Pulmonary artery endothelial cell (primary cell): ENCODE results near the gene CXCL16. TPM values are rescaled to one million over a fixed set of nuclear protein-coding genes. Genes with fewer than 3 reads are reported as not detected.
"Not testable (repeated sequence)": the region's sequence is repeated elsewhere in the genome, so short reads cannot be mapped to it uniquely, and the experiment has no call there.

ENCODE experiments used
- DNase-seq: peaks from one replicate; pipeline ENCODE4 v3.0.0-alpha.2; 2011; ENCODE audit warnings: low read depth, low spot score
- total RNA-seq: library from RNA; depleted of rRNA; stranded (reverse); fragments of >200 nt; gene quantifications from 2 replicates; pipeline ENCODE4 v1.2.3, GENCODE V29; 2014

The CXCL16 gene
- total RNA-seq, 1 donor from 2014 or later: 2.4 TPM

DNA sequence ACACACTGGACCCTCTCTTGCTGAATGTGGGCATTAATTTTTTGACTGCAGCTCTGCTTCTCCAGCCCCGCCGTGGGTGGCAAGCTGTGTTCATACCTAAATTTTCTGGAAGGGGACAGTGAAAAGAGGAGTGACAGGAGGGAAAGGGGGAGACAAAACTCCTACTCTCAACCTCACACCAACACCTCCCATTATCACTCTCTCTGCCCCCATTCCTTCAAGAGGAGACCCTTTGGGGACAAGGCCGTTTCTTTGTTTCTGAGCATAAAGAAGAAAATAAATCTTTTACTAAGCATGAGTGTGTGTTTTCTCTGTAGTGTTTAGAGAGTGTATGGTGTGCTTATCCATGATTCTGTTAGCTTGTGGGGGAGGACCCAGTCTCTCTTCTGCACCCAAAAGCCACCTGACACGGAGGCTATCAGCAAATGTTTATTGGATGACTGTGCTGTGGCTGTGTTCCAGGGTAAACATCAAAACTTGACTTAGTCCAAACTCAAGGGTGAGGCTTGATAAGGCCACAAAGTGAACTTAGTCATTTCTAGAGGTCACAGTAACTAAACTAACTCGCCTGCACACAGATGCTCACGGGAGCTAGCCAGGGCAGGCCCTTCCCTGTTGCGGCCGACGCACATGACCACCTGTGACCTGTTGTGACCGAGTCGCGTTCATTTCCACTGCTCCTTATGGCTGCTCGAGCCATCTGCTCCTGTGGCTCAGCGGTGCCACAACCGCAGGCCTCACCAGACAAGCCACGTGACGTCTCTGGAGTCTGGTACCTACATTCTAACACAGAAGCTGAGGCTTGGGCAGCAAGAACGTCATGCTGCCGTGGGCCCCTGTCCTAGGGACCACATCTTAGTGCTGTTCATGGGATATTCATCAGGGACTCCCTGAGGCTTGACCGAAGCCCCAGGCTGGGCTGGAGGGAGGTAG lies 18.3 kb downstream of the CXCL16 start:
- DNase-seq: no peak

DNA sequence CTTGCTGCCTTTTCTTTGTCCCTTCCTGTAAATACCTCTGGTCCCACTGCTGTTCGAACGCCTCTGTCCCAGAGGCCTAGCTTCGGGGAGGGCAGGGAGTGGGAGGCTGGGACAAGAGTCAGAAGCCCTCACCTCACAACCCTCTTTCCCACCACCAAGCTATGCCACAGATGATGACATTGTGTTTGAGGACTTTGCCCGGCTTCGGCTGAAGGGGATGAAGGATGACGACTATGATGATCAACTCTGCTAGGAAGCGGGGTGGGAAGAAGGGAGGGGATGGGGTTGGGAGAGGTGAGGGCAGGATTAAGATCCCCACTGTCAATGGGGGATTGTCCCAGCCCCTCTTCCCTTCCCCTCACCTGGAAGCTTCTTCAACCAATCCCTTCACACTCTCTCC lies 18.9 kb downstream of the CXCL16 start:
- no peak for DNase-seq

DNA sequence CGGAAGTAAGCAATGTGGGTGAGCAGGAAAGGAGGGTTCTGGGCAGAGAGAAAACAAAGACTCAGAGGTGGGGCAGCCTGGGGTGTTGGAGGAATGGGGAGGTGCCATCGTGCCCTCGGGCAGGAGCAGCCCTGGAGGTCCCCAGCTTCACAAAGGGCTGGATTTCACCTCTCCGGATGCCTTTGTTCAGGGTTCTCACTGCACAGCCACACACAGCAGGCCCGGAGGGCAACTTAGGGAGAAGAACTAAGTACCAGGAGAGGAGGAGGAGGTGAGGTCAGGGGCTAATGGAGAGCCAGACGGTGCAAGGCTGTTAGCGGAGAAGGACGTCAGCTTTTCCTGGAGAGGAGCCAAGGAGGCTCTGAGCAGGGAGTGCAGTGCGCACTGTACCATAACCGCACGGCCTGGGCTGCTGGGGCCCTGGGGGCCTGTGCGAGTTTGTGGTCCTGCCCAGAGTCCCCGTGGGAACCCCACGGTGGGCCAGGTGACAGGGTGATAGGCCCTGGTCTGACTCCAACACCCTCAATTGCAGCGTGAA lies 20.0 kb downstream of the CXCL16 start:
- DNase-seq: no peak

DNA sequence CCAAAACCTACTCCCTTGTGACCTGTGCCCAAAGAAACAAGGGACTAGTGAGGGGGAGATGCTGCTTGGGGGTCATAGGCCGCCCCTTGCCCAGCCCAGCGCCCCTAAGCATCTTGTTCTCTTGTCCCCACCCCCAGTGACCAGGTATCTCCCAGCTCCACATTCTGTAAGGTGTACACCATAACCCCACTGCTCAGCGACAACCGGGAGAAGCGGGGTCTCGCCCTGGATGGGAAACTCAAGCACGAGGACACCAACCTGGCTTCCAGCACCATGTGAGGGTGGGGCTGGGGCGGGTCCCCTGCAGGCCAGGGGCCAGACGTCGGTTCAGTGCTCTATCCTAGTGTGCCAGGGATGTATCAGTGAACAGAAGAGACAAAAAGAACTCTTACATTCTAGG lies 20.6 kb downstream of the CXCL16 start:
- DNase-seq: no peak

DNA sequence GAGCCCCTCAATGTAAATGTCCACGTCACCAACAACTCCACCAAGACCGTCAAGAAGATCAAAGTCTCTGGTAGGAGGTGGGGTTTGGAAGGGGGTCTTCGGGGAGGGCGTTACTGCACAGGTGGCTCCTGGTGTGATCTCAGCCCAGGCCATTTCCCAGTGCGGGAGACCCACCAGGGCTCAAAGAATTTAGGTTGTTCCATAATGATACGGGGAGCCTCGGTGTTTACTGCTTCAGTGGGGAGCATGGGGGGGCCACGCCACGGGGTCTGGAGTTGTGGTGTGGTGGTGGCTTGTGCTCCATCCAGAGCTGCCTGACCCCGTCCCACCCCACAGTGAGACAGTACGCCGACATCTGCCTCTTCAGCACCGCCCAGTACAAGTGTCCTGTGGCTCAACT lies 21.5 kb downstream of the CXCL16 start:
- DNase-seq: no peak

DNA sequence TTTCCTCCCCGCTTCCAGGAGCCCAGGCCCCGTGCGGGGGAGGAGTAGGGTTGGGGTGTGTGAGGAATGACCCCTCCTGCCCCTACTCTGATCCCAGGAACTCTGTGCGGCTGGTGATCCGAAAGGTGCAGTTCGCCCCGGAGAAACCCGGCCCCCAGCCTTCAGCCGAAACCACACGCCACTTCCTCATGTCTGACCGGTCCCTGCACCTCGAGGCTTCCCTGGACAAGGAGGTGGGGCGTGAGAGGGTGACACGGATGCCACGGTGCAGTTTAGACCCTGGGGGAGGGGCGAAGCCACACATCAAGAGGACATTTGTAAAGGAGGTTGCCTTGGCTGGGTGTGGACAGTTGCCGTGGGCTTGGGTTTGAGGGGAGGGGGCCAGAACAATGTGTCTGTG lies 21.9 kb downstream of the CXCL16 start:
- DNase-seq: no peak

DNA sequence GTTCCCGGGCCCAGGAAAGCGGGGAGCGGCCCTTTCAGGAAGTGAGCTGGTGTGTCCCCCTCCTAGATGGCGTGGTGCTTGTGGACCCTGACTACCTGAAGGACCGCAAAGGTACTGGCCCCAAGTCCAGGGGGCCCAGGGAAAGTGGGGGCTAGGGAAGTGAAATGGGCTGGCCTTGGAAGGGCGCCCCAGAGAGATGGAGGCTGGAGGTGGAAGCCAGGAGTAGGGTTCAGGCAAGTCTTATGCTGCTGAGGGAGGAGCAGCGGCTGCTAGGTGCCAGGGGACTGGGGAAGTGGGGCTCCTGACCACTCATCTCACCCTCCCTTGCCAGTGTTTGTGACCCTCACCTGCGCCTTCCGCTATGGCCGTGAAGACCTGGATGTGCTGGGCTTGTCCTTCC lies 23.6 kb downstream of the CXCL16 start:
- DNase-seq: no peak

DNA sequence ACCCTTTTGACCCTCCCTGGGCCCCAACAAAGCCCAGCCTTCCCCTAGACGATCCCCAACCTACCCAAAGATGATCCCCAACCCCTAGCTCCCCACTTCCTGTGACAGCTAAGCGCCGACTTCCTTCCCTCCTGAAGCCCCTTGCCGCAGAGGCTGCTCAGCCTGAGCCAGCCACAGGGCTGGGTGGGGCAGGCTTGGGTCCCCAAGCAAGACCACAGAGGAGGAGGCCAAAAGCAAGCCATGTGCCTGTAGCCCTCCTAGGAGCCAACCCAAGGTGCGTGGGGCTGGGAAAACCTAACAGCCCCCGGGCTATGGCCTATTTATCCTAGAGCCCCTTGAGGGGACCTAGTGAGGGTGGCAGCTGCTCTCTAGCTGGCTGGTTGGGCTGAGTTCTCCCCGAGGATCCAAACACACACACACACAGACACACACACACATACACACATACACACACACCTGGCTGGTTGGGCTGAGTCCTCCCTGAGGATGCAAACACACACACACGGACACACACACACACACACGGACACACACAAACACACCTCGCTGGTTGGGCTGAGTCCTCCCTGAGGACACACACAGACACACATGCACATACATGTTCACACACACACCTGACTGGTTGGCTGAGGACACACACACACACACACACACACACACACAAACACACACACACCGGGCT lies 24.5 kb downstream of the CXCL16 start:
- no peak for DNase-seq

DNA sequence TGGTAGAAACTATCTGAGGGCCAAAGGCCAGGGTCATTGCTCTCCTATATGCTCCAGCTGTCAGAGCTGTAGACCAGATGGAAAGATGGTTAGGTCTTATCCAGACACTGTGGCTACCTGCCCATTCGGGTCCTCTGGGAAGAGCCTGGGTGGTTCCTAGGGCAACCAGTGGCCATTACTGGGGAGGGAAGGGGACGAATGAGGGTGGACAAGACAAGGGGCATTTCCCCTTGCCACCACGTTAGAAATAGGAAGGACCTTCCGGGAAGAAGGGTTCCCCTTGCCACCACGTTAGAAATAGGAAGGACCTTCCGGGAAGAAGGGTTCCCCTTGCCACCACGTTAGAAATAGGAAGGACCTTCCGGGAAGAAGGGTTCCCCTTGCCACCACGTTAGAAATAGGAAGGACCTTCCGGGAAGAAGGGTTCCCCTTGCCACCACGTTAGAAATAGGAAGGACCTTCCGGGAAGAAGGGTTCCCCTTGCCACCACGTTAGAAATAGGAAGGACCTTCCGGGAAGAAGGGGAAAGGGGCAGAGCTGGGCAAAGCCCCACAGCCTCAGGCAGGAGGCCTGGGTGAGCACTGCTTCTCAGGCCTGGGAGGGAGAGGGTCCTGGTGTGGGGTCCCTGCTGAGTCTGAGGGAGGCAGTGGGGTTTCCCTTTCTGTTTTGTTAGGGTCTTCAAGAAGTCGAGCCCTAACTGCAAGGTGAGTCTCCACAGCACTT lies 25.2 kb downstream of the CXCL16 start:
- not testable (repeated sequence) for DNase-seq

DNA sequence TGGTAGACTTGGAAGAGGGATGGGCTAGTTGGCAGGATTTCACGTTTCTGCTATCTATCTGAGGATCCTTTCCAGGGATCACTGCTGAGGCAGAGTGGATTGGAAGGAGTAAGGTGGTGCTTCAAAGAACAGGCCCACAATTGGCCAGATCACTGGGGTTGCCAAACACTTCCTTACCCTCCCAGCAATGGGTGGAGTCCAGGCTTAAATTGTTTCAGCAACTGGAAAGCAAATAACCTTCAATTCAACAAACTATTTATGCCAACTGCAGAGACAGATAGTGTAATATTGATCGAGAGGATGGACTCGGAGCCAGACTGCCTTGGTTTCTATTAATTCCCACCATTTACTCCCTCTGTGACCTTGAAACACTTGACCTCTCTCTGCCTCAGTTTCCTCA lies 27.2 kb downstream of the CXCL16 start:
- DNase-seq: no peak

DNA sequence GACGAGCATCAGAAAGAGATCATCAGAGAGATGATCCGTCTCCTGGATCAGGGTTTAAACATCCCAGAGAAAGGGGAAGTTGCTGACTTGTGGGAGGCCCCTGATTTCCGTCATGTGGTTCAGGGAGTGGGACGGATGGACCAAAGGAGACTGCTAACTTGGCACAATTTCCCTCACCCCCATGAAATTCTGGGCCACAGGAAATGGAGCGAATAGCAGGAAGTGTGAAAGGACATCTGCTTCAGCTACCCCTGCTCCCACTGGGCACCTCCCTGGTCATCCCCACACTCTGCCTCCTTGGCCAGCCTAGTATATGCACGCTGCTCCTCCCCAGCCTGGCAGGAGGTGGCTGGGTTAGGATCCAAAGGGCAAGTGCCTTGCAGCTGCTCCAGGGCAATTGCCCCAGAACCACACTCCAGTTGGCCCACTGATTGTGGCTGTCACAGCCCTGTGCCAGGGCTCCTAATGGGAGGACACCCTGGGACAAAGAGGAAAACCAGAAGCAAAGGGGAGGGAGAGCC lies 28.0 kb downstream of the CXCL16 start:
- no peak for DNase-seq

DNA sequence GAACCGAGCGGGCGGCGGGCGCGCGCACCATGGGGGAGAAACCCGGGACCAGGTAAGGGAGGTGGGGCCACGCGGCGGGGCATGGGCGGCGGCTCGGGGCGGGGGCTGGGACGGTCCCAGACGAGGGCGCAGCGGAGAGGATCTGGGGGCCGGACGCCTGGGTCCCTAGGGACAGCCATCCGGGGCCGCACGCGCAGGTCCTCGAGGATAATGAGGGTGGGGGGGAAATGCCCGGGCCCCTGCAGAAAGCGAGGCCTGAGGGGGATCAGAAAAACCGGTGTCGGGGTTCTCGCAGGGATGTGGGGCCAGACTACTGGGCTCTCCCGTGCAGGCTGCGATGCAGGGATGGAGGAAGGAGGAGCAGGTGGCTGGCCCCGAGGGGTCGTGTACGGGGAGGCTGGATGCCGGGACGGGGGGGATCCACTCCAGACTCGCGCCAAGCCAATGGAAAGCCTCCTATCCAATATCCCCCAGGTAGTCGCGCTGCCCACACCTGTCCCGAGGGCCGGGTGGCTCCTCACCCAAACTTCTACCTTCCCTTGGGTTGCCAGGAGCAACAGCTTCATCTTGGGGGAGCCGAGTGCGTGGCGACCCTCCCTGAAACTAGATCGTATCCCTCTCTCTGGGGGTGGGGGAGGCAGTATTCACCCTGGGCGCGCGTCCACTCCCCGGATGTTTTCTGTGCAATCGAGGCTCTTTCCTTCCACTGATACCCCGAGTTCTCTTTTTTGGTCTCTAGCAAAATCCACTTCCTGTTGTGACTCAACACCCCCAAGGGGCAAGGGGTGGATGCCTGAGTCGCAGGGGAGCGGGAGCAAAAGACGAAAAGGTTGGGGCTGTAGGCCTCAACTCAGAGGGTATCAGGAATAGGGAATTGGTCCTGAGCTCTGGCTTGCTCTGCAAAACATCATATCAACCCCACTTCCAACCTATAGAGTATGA lies 28.8 kb downstream of the CXCL16 start:
- no peak for DNase-seq

DNA sequence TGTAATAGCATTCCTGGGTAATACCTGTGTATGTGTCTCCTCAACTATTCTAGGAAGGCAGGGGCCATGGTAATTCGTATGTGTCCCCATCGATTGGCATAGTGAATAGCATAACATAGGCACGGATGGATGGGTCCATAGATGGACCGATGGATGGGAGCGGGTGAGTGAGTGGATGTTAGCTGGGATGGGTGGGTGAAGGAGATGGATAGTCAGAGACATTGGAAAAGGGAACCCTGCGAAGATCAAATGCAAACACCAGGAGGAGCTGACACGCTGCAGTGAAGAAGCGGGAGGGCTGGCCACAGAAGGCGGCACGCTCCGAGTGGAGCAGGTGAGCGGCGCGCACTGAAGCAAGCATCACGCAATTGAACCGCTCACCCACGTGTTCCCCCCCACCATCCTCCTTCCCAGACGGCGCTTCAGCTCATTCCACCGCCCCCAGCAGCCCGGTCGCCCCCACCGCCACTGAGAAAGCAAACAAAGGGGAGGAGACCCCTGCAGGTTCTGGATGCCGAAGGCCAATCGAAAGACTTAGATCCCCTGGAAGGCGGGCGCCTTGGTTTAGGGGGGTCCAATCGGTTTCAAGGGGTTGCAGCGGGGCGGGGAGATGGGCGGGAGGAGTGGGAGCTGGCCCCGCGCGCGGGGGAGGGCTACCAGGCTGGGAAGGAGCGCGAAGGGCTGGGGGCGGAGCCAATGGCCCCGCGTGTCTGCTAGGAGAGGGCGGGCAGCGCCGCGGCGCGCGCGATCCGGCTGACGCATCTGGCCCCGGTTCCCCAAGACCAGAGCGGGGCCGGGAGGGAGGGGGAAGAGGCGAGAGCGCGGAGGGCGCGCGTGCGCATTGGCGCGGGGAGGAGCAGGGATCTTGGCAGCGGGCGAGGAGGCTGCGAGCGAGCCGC lies 29.7 kb downstream of the CXCL16 start, which contains the start of gene ARRB2:
Gene ARRB2 (plus strand): TSS at position 839 of the 899 bp plus-strand sequence. CDS start 90 bp downstream, outside the sequence.
- peak; percentile 94 for DNase-seq

DNA sequence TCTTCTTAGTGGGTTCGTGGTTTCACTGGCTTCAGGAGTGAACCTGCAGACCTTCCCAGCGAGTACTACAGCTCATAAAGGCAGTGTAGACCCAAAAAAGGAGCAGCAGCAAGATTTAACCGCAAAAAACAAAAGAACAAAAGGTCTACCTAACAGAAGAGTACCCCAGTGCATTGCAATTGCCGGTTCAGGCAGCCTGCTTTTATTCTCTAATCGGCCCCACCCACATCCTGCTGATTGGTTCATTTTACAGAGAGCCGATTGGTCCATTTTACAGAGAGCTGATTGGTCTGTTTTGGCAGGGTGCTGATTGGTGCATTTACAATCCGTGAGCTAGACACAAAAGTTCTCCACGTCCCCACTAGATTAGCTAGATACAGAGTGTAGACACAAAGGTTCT lies 31.3 kb downstream of the CXCL16 start:
- DNase-seq: no peak

DNA sequence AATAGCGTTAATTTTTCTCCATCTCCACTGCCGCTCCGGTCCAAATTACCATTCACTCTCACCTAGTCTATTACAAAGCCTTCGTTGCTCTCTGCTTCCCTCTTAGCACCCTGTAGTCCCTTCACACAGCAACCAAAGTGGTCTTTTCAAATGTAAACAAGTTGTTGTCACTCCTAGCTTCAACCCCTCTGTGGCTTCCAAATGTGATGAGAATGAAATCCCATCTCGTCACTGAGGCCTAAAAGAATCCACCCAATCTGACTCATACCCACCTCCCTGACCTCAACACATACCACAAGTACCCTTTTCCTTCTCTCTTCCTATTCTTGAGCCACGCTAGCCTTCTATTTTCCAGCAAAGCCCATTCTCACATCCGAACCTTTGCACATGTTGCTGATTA lies 33.6 kb downstream of the CXCL16 start:
- no peak for DNase-seq

DNA sequence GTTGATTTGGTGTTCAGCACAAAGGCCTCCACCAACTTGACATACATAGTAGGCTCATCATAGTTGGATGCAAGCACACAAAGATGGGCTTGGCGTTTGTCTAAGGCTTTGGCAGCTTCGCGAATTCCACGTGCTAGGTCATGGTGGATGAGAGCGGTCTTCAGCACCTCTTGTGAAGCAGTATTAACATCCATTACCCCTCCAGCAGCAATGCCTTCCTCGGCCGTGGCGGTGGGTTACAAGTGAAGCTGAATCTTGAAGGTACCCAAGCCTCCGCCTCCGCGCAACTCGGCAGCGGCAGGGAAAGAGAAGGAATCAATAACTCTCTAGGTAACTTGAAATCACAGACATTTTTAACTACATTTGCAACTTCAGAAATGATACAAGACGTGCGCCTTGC lies 34.7 kb downstream of the CXCL16 start:
- DNase-seq: no peak

DNA sequence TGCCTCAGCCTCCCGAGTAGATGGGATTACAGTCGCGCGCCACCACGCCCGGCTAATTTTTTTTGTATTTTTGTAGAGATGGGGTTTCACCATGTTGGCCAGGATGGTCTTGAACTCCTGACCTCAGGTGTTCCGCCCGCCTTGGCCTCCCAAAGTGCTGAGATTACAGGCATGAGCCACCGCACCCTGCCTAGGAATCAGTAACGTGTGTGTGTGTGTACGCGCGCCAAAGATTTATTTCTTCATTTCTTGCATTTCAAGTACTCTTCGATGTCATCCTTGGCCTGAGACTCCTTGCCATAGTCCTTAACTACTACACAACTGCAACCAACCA lies 35.2 kb downstream of the CXCL16 start:
- DNase-seq: not testable (repeated sequence)

DNA sequence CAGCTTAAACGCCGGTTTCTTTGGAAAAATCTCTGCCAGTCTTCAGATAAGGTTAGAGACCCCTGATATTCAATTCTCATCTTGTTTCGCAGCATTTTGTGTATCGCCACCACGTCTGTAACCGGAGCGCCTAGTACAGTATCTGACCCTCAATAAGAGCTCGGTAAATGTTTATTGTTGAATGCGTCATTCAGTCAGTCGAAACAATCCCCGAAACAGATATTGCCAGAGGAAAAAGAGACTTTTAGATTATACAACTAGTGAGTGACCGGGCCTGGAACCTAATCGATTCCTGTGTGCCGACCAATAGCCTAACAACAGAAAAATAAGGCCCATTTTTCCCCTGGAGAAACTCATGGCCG lies 36.4 kb downstream of the CXCL16 start:
- no peak for DNase-seq

DNA sequence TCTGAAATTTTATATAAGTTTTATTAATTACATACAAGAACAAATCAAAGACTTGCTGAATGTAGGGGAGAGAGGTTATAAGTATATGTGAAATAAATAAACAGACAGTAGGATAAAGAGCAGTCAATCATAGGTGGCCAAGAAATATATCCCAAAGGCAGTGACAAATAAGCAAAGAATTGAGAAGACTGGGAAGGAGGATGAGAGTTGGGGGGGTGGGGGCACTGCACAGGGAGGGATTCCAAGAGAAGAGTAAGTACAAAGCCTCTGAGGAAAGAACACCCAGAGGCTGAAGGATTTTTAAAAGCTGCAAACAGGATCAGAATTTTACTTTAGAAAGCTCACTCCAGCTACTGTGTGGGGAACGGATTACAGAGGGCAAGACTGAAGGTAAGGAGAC lies 38.6 kb downstream of the CXCL16 start:
- DNase-seq: no peak
